Measurements from ENCODE around the gene LDLRAD4. TPM values are rescaled to one million over a fixed set of nuclear protein-coding genes. Genes with fewer than 3 reads are reported as not detected.

Gene LDLRAD4
- total RNA-seq, 1 donor from 2014 or later = 34.1 TPM

- DNase-seq (ENCODE audit: low spot score) = no peak
- Mint-ChIP-seq H3K36me3 (ENCODE audit: low read depth, unreplicated experiment) (no peaks in the 10 kb centered on the region), H3K27me3 (ENCODE audit: unreplicated experiment) (peaks cover 3% of the 10 kb centered on the region), H3K4me1 (ENCODE audit: unreplicated experiment) (no peaks in the 10 kb centered on the region), H3K9me3 (ENCODE audit: unreplicated experiment) (no peaks in the 10 kb centered on the region), H3K4me3 (ENCODE audit: unreplicated experiment) (no peak overlapping the region), H3K27ac (ENCODE audit: unreplicated experiment) (no peak overlapping the region)
- TF ChIP-seq CTCF (IDR thresholded peaks at IDR 0.05; ENCODE audit: unreplicated experiment) = no peak
These were observed 40.4 kb upstream of the LDLRAD4 start for GRCh38 chr18:13178197-13178596.

GRCh38 chr18:13178976-13179375 is 39.6 kb upstream of the LDLRAD4 start:
- no peak overlapping the region for H3K4me3 Mint-ChIP-seq (ENCODE audit: unreplicated experiment)

GRCh38 chr18:13179566-13180113 is 38.9 kb upstream of the LDLRAD4 start:
- no peak for TF ChIP-seq CTCF (IDR thresholded peaks at IDR 0.05; ENCODE audit: unreplicated experiment)
- DNase-seq (ENCODE audit: low spot score) = no peak
- peaks cover 8% of the 10 kb centered on the region for H3K27me3 Mint-ChIP-seq (ENCODE audit: unreplicated experiment)
- no peak overlapping the region for H3K4me3 Mint-ChIP-seq (ENCODE audit: unreplicated experiment)
- peaks cover 3% of the 10 kb centered on the region for H3K4me1 Mint-ChIP-seq (ENCODE audit: unreplicated experiment)
- H3K9me3 Mint-ChIP-seq (ENCODE audit: unreplicated experiment) = no peaks in the 10 kb centered on the region
- no peak overlapping the region for H3K27ac Mint-ChIP-seq (ENCODE audit: unreplicated experiment)
- no peaks in the 10 kb centered on the region for H3K36me3 Mint-ChIP-seq (ENCODE audit: low read depth, unreplicated experiment)

More at GRCh38 chr18:13178976-13179375, 39.6 kb upstream of the LDLRAD4 start:
- Mint-ChIP-seq H3K9me3 (ENCODE audit: unreplicated experiment) (no peaks in the 10 kb centered on the region), H3K36me3 (ENCODE audit: low read depth, unreplicated experiment) (no peaks in the 10 kb centered on the region), H3K27me3 (ENCODE audit: unreplicated experiment) (peaks cover 4% of the 10 kb centered on the region), H3K27ac (ENCODE audit: unreplicated experiment) (no peak overlapping the region), H3K4me1 (ENCODE audit: unreplicated experiment) (no peaks in the 10 kb centered on the region)
- no peak for TF ChIP-seq CTCF (IDR thresholded peaks at IDR 0.05; ENCODE audit: unreplicated experiment)
- no peak for DNase-seq (ENCODE audit: low spot score)

- H3K36me3 Mint-ChIP-seq (ENCODE audit: low read depth, unreplicated experiment) = no peaks in the 10 kb centered on the region
These were observed 37.8 kb upstream of the LDLRAD4 start for GRCh38 chr18:13180614-13181375.

More at GRCh38 chr18:13180614-13181375, 37.8 kb upstream of the LDLRAD4 start:
- Mint-ChIP-seq H3K27ac (ENCODE audit: unreplicated experiment) (no peak overlapping the region), H3K4me1 (ENCODE audit: unreplicated experiment) (peaks cover 3% of the 10 kb centered on the region), H3K27me3 (ENCODE audit: unreplicated experiment) (peaks cover 11% of the 10 kb centered on the region), H3K9me3 (ENCODE audit: unreplicated experiment) (no peaks in the 10 kb centered on the region), H3K4me3 (ENCODE audit: unreplicated experiment) (no peak overlapping the region)
- no peak for TF ChIP-seq CTCF (IDR thresholded peaks at IDR 0.05; ENCODE audit: unreplicated experiment)
- DNase-seq (ENCODE audit: low spot score) = no peak
